ENCODE measurements around the gene FOXK2.

The FOXK2 gene

DNA sequence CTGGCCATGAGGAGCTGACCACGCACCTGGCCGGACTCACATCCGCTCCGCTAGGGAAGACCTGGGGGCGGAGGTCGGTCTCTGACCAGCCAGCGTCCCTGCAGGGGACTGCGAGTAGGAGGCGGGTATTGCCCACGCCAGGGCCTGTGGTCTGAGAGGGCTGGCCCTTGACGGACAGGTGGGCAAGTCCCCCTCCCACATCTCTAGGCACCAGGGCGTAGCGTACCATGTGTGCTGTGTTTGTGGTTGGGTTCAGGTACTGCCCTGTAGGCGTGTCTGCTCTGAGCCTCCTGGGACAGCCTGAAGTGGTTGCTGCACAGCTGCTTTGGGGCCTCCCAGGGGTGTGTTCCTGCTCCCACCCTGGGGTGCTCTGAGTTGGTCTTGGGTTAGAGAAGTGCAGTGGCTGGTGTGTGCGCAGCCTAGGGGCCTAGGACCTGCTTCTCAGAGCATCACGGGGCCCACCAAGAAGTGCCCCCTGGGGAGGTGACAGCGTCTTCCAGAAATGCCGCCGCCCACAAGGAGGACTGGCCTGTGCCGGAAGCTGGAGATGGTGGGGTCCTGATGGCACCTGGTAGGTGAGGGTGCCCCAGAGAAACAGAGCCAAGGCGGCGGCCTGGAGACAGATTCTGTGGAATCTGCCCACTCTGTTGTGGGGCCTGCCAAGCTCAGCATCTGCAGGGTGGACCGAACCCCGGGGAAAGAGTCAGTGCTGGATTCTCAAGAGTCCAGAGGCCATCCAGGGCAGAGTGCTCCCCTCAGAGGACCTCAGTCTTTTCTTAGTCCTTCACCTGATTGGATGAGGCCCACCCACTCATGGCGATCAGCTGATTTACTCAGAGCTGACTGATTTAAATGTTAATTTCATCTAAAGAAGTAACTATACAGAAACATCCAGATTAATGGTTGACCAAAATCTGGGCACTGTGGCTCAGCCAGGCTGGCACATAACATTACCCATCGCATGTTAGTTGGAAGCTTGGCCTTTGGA, 80.4 kb downstream of the FOXK2 start:
- TF ChIP-seq, protein P1, sequence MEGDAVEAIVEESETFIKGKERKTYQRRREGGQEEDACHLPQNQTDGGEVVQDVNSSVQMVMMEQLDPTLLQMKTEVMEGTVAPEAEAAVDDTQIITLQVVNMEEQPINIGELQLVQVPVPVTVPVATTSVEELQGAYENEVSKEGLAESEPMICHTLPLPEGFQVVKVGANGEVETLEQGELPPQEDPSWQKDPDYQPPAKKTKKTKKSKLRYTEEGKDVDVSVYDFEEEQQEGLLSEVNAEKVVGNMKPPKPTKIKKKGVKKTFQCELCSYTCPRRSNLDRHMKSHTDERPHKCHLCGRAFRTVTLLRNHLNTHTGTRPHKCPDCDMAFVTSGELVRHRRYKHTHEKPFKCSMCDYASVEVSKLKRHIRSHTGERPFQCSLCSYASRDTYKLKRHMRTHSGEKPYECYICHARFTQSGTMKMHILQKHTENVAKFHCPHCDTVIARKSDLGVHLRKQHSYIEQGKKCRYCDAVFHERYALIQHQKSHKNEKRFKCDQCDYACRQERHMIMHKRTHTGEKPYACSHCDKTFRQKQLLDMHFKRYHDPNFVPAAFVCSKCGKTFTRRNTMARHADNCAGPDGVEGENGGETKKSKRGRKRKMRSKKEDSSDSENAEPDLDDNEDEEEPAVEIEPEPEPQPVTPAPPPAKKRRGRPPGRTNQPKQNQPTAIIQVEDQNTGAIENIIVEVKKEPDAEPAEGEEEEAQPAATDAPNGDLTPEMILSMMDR (IDR thresholded peaks at IDR 0.05), result no peak

DNA sequence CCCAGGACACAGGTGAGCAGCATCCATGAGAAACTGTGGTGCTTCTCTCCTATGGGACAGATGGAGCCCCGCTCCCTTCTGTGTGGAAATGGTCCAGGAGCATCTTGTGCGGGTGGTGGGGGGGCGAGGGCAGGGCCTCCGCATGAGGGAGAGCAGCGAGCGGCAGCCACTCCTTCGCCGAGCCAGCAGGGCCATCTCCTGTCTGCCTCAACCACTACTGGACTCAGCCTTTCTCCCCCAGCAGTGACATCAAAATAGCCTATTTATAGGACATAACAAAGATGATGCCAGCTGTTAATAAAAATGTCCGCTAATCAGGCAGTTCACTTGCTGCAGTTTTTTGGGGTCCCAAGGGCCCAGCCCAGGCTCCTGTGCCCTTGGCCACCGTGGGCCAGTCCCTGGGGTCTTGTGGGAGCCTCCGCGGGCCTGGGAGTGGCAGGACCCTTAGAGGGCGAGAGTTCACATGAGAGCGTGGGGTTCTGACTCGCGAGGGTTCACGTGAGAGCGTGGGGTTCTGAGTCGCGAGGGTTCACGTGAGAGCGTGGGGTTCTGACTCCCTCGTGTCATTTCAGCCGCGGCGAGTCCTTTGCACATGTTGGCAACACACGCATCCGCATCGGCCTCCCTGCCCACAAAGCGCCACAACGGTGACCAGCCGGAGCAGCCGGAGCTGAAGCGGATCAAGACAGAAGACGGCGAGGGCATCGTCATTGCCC, 81.4 kb downstream of the FOXK2 start:
- TF ChIP-seq, protein P1 (IDR thresholded peaks at IDR 0.05), result no peak

DNA sequence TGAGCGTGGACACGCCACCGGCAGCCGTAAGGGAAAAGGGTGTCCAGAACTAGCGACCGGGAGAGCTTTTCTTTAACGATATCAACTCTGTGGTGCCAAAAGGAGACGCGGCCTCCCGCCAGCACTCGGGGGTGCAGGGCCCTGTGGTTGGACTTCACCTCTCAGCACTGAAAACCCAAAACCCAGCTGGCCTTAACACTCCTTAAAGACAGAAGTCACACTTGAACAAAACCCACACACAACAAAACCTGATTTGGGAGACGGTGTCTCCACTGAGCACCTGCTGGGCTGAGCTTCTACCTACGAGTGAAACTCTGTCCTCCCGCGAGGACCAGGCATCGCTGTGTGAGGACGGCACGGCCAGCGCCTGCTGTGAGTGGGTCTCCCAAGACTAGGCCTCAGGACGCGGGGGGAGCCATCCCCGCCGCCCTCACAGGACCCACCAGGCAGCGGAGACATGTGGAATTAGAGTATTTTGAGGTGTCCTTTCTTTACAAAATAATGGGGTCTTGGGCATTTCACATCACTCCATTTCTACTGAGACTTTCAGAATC, 82.0 kb downstream of the FOXK2 start:
- TF ChIP-seq, protein P1 (IDR thresholded peaks at IDR 0.05), result no peak

DNA sequence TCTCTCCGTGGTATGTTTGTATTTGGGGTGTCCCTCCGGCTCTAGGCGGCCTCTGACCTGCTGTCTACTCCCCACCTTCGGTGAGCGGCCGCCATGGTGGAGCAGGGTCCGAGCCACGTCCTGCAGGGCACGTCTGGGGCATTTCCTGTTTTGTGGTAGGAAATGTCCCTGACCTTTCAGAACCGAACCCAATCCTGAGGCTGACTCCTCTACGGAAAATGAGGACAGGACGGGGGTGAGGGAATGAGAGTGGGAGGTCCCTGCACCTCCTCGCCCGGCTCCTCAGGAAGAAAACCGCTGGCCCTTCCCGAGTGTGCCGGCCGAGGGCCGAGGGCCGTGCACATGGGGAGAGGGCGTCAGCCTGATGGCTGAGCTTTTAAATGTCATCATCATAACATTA, 83.0 kb downstream of the FOXK2 start:
- TF ChIP-seq, protein P1 (IDR thresholded peaks at IDR 0.05), result no peak

DNA sequence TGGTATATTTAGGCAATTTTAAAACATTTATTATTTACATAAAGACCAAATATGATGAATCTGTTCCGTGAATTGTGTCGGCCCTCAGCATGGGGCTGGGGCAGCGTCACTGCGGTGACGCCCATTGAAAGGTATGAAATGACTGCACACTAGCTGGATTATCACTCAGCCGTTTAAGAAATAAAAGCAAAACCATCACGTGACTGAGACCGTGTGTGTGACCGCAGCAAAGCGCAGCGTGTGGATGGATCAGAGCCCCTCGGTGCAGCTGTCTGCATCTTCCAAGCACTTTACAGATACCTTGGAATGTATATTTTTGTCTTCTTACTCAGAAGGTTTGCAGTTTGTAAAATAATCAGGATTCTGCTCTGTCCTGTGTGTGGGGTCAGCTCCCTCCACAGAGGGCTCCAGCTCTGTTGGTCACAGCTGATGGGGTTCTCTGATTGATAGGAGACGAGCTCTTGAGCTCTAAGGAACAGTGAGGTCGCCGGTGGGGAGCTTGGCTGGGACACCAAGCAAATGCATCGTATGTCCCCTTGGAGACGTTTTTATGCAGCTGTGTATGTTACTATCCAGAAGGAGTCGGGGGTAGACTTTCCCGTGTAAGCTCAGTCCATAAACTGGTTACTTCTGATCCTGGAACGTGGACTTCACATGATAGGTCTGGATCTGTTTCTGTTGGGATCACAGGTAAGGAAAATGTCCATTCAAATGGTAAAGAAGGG, 83.6 kb downstream of the FOXK2 start:
- TF ChIP-seq, protein P1 (IDR thresholded peaks at IDR 0.05), result no peak

DNA sequence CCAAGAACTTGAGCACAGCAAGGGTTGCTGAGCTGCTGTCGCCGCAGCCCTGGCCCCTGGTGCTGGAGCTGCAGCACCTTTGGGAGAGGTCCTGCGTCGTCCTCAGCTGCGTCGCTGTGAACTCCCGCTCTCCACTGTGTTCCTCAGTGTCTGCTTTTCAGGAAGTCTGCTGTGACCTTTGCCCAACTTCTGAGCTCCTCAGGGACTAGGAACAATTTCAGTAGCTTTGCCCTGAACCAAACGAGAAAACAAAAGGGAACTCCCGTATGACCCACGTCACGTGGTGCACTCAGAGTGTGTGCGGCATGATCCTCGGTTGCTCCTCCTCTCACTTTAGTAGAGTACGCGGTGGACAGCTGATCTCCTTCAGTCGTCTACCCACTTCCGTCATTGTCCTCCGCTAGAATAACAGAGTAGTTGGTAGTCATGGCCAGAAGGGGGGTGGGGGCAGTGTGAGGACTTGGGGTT, 84.5 kb downstream of the FOXK2 start:
- TF ChIP-seq, protein P1 (IDR thresholded peaks at IDR 0.05), result no peak

DNA sequence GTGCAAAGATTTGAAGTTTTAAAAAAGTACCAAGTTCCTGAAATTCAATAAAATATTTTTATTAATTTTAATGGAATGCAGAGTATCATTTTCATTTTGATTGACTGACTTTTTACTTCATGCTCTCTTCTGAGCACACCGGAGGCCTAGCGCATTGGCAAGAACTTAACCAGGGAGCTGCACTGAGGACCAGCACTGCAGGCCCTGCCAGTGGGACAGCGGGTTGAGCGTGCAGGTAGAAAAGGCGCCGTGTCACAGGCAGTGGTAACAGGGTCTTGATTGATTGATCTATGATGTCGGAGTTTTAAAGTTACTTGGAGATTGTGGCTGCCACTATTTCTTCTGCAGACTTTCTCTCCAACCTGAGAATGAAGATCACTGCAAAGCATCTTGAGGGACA, 85.0 kb downstream of the FOXK2 start:
- TF ChIP-seq, protein P1 (IDR thresholded peaks at IDR 0.05), result no peak

Measured in LNCAP (cell line).